HG03521 (cell line): Measurements from ENCODE around the gene JPT1.
"Not testable (repeated sequence)": the region's sequence is repeated elsewhere in the genome, so short reads cannot be mapped to it uniquely, and the experiment has no call there.

Source experiments
- ATAC-seq: cut with Tn5 transposase; IDR thresholded peaks from one replicate; pipeline ENCODE4 v1.9.1; 2021; ENCODE audit warnings: mild to moderate bottlenecking, moderate library complexity; ENCODE audit not compliant: unreplicated experiment

The JPT1 gene

DNA sequence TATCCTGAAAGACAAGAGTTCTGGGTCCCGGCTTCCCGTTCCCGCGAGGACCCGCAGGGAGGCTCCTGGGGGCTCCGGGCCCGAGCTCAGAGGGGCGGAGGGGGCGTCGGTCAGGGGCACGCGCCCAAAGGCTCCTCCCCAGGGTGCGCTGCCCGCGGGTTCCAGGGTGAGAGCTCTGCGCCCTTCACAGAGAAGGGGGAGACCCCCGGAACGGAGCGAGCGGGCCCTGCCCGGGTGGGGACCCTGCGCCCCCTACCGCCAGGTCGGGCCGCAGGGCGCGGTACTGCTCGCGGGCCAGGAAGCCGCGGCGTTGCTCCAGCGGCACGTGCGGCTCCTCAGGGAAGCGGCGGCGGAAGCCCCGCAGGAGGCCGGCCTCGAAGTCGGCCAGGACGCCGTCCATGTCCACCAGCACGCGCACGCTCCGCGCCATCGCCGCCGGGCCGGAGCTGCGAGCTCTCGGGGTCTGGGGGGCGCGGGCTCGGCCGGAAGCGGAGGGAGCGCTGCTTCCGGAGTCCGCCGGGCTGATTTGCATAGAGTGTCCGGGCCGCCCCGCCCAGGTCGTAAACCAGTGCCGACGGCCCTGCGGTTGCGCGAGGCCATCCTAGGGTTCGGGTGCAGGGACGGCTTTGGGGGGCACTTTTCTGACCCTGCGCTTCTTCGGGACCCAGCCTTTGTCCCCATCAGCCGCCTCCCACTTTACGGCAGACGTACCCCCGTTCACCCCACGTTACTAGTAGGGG lies 22.9 kb downstream of the JPT1 start, which contains the start of gene NT5C:
TSS of gene NT5C (minus strand) at position 465 of the 740 bp plus-strand sequence. CDS start at position 430, 35 bp downstream.
- peak; percentile 75 for ATAC-seq

DNA sequence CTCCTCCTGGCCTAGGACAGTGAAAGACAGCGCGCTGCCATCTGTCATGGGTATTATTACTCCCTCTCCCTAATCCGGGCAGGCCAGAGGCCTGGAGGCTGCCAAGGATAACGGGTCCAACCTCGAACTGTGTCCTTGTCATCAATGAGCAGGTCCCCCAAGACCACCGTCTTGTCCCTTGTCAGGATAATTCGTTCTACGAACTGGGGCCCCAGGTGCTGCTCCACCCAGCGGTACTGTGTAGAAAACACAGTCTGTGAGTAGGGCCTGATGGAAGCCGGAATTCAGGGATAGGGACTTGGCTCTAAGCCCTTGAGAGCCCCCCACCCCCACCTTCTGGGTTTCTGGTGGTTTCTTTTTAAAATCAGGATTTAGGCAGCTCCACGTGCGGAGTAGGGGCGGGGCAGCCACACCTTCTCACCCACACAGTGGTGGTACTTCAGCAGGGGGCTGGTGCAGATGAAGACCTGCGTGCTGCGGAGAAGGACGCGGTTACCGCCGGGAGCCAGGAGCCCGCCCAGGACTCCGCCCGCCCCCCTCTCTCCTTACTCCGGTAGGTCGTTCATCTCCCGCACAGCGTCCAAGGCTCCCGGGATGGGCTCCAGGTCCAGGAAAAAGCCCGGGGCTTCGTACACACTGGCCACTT lies 23.6 kb downstream of the JPT1 start:
- ATAC-seq, result peak; percentile 7

DNA sequence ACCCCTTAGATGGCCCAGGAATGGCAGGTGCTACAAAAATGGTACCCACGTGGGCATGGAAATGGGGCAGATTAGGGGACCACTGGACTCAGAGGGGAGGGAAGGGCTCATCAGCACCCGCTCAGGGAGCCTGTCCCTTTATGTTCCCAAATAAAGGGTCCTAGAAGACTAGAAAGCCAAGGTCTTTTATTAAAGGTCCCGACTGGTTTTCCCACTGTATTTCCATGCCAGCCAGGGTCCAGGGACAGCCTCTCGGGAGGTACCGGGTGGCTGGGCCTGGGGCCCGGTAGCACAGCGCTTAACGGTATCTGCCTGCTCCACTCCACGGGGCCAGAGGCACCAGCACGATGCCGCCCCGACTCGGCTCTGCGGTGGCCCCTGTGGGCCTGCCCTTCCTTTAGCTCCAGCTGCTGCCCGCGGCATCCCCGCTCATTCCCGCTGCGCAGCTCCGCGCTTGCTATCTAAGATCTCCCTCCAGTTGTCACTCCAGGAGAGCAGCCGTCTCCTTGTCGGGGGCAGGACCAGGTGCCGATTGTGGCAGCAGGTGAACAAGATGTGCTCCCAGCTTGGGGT lies 24.2 kb downstream of the JPT1 start:
- no peak for ATAC-seq

DNA sequence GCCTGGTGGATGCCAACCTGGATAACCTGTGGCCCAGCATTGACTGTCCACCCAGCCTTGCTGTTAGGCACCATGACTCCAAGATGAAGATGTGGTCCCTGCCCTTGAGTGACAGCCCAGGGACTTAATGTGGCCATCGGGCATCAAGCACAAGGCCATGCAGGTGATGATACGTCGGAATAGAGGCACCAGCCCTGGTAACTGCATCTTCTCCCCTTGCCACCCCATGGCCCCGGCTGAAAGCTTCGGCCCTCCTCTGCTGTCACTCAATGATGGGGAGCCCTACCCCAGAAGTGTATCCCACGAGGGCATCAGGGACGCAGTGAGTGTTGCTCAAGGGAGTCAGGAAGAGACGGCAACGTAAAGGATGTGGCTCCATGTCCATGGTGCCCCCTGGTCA lies 24.7 kb downstream of the JPT1 start:
- ATAC-seq, result no peak

DNA sequence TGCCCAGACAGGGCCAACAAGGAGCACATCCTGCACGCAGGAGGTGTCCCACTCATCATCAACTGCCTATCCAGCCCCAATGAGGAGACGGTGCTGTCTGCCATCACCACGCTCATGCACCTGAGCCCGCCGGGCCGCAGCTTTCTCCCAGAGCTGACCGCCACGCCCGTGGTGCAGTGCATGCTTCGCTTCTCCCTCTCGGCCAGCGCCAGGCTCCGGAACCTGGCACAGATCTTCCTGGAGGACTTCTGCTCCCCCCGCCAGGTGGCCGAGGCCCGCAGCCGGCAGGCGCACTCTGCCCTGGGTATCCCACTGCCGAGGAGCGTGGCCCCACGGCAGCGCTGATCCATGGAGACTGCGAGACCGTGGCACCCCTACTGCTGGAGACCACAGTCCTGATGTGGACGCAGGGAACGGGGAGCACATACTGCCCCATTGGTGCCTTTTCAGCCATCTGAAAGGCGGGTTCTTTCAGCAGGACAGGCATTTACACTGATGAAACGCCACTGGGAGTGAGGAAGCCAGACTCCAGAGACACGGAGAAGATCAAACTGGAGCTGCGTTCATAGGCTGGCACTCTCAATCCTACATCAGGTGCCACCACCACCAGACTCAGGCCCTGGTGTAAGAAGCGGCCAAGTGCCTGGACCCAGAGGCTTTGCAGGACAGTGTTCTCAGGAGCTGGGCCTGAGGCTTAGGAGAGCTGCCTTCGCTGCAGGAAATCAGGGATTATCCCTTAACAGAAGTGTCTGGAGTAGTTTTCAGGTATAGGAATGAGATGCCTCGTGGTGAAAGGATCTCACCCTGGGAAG lies 25.4 kb downstream of the JPT1 start:
- ATAC-seq, result no peak

DNA sequence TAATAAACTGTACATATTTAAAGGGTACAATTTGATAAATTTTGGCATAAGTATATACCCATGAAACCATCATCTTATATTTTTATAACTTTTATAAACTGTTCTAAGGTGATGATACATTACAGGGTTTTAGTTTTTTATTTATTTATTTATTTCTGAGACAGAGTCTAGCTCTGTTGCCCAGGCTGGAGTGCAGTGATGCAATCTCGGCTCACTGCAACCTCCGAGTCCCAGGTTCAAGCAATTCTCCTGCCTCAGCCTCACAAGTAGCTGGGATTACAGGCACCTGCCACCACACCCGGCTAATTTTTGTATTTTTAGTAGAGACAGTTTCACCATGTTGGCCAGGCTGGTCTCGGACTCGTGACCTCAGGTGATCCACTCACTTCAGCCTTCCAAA lies 26.4 kb downstream of the JPT1 start:
- not testable (repeated sequence) for ATAC-seq

DNA sequence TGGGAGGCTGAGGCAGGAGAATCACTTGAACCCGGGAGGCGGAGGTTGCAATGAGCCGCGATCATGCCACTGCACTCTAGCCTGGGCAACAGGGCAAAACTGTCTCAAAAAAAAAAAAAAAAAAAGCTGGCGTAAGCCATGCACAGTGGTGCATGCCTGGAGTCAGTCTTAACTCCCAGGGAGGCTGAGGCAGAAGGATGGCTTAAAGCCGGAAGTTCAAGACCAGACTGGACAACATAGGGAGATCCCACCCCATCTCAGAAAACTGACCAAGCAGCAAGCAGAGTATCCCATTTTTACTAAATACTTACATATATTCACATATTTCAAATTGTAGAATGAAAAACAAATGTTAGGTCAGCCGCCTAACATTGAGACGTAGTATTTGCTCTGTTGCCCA lies 27.4 kb downstream of the JPT1 start:
- no peak for ATAC-seq

DNA sequence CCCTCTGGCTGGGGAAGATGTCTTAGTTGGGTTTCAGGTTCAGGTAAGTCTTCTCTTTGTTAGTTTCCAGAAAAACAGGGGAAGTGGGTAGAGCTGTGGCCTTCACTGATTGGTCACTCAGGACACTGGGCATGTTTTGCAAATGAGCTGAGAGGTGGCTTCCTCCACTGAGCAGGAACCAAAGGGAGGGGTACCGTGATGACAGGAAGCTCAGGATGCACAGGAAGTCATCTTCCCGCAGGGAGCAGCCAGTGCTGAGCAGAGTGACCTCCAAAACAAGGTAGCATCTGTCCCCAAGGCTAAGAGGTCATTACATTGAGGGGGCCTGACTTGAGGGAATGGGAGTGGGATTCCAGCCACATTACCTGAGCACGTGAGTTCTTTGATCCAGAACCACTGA lies 28.3 kb downstream of the JPT1 start:
- no peak for ATAC-seq

DNA sequence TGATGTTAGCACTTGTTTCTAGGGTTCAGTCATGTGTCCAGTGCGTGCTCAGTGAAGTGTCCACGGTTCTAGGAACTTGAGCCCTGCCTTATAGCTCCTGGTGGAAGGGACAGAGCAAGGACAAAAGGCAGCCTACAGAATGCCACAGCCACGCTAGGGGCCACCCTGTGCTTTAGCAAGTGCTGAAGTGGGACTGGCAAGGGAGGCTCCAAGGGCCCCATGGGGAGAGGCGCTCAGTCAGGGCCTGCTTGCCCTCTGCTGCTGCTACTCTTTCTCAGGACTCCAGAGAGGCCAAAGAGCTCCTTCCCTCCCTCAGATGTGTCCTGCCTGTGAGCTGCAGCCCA lies 29.5 kb downstream of the JPT1 start:
- no peak for ATAC-seq

DNA sequence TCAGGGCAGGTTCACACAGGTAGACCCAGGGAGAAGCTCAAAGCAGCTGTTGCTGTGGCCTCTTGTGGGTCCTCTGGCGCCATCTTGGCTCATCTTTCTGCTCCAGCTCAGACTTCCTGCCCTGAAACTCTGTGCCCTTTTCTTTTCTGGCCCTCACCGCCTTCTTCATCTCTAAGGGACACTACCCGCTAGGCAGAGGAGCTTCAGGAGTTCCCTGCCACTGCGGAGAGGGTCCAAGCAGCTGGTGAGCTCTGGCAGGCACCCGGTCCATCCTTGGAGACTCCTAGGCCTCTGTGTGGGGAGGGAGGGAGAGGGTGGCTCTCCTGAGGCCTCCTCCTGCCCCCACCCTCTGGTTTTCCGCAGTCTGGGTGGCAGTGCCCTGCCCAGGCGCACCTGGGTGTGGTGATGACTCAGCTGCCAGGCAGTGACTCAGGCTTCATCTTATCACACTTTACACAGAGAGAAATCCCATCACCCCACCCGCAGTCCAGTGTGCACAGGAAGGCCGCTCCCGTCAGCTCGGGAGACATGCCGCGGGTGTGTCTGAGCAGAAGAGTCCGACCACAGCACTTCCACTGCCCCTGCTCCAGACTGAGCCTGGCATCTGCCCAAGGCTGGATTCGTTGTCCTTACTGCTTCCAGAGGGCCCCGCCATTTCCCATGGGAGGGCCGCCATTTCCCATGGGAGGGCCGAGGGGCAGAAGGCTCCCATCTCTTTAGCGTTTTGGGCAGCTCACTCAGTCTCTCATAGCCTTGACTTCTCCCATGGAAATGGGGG lies 30.1 kb downstream of the JPT1 start:
- no peak for ATAC-seq

DNA sequence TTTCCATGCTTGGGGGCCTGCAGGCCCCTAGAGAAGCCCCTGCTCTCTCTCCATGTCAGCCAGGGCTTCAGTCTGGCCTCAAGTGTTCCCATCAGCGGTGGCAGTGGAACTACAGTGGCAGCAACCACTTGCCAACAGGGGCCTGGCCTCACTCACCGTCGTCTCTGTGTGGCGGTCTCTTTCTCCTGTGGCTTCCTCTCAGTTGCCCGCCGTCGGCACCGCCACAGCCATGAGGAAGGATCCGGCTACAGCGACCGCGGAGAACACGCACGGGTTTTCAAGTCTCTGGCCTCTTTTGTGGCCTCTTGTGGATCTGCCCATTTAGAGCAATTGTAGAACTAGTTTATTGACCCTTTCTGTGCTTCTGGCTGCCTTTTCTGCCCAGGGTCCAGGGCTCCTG lies 36.0 kb downstream of the JPT1 start:
- ATAC-seq, result no peak

DNA sequence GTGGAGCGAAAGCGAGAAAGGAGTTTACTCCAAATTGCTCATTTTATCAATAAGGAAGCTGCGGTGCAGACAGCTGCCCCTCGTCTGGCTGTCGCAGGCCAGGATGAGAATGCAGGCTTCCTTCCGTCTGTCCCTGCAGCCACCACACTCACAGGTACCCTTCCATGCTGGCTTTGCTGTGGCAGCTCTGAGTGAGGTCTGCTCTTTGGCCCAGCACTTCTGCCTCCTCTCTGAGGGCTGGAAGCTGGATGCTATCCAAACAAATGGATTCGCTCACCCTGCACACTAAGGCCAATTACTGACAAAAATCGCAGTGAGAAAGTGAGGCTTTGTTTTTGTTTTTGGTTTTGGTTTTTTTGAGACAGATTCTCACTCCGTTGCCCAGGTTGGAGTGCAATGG lies 37.6 kb downstream of the JPT1 start:
- ATAC-seq, result no peak

DNA sequence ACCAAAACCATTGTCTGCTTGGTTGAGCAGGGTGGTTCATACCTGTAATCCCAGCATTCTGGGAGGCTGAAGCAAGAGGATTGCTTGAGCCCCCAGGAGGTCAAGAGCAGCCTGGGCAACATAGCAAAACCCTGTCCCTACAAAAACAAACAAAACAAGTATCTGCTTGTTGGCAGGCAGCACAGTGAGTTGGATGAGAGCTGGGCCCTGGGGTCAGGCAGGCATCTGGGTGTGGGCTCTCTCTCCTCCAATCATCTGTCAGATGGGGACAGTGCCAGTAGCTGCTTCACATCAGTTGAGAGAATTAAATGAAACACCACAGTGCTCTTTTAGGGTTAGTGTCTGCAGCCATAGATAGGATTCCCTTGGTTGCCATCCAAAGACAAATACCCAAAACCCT lies 38.8 kb downstream of the JPT1 start:
- ATAC-seq, result no peak

DNA sequence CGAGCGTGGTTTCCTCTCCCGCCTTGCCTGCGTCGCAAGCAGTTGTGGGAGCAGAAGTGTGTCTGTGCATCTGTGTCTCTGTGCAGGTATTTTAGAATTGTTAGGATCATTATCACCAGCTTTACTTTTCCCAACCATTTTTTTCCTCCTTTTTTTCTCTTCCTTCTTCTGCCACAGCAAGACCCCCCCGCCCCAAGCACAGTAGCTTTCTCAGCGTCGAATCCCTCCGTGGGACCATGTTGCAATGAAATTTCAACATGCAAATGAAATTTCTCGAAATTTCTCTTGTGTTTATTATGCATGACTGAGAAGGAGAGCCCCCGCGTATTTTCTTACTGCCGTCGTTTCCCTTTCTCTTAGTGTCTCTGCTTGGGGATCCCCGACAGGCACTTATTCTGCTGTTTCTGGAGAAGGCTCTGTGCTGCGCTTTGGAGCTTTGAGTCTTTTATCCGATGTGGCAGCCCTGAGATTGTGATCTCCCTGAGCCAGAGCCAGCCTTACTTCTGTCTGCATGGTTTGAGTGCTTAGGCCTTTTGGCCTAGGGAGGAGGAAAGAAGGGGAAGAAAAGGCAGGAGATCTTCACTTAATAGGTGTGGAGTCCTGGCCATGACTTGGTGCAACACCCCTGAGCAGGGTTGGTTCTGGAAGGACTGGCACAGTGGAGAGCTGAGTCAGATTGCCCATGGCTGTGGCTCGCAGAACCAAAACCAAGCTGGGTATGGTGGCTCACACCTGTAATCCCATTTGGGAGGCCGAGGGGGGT lies 39.6 kb downstream of the JPT1 start:
- ATAC-seq, result no peak

DNA sequence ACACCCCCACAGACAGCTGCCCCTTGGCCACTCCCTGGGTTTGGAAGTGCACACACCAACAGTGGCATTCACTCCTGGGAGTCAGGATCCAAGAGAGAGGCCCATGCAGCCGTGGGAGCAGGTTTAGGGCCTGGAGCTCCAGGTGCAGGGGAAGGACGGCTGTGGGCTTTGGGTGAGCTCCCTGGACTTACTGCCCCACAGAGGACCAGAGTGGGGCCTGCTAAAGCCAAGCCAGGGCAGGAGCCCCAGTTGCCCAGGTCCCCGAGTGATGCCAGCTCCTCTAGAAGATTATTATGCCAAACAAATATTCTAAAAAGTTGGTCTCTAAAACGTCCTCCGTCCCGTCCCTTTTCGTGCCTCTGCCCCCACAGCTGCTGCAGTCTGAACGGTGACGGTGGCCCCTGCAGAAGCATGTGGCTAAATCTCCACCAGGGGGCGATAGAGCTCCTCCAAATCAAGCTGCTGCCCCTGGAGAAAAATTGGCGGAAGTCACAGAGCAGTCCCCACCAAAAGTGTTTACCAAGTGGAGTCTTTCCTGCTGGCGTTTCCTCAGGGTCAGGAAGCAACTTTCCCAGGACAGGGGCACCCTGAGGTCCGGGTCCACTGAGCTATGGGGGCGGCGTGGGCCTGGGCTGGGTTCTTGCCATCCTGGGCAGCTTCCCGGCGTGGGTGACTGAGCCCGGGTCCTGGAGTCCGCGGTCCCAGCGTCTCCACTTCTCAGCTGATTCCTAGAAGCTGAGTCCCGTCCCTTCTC lies 40.3 kb downstream of the JPT1 start:
- ATAC-seq, result peak; percentile 32

DNA sequence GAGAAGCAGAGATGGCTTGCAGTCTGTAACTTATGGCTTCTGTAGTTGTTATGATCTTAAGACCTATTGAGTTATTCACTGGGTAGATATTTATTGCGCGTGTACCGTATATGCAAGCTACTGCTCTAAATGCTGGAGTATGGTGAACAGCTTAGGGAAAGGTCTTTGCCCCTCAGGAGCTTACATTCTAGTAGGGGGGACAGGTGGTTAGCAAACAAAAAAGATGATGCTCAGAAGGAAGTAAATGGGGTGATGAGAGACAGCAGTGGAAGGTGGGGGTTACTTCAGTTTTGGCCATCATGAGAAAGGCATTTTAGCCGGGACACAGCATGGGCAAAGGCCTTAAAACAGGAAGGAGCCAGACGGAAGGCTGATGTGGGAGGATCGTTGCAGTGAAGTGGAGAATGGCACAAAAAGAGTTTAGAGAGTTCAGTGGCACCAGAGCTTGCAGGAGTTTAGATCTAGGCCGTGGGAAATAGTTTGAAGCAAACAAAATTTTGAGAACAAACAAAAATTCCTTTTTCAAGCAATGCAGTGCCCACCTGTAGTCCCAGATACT lies 42.5 kb downstream of the JPT1 start:
- no peak for ATAC-seq

DNA sequence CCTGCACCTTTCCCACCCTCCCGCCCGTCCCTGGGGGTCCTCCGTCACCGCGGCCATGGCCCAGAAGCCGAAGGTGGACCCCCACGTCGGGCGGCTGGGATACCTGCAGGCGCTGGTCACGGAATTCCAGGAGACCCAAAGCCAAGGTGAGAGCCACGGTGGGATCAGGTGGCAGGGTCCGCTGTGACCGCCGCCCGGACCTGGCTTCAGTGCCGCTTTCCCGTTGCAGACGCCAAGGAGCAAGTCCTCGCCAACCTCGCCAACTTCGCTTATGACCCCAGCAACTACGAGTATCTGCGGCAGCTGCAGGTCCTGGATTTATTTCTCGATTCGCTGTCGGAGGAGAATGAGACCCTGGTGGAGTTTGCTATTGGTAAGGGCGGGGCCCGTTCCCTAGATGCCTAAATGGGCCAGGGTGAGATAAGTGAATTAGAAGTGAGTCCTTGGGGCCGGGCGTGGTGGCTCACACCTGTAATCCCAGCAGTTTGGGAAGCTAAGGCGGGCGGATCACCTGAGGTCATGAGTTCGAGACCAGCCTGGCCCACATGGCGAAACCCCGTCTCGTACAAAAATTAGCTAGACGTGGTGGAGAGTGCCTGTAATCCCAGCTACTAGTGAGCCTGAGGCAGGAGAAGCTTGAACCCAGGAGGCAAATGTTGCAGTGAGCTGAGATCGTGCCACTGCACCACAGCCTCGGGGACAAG lies 43.9 kb downstream of the JPT1 start:
- ATAC-seq, result no peak
